HEK293 (cell line): ENCODE data around the gene DENND1A.

Source experiments
- KLF1 ChIP-seq: fragments of 450-650 bp; formaldehyde crosslinking; IDR thresholded peaks from 2 replicates; pipeline ENCODE4 v1.5.1; 2016; ENCODE audit warnings: missing biosample characterization, missing genetic modification characterization
- SCRT1 ChIP-seq: fragments of 450-650 bp; formaldehyde crosslinking; IDR thresholded peaks from 2 replicates; pipeline ENCODE4 v1.5.1; 2016; ENCODE audit warnings: missing biosample characterization, missing genetic modification characterization, borderline replicate concordance
- YY1 ChIP-seq: fragments of 450-650 bp; formaldehyde crosslinking; IDR thresholded peaks from 2 replicates; pipeline ENCODE4 v1.5.1; 2018; ENCODE audit warnings: missing biosample characterization, missing genetic modification characterization
- ZBTB17 ChIP-seq: fragments of 450-650 bp; formaldehyde crosslinking; IDR thresholded peaks from 2 replicates; pipeline ENCODE4 v1.5.1; 2016; ENCODE audit warnings: missing biosample characterization, missing genetic modification characterization
- ZNF292 ChIP-seq: fragments of 450-650 bp; formaldehyde crosslinking; IDR thresholded peaks from 2 replicates; pipeline ENCODE4 v1.5.1; 2016; ENCODE audit warnings: low read depth, missing biosample characterization, missing genetic modification characterization, borderline replicate concordance
- ZNF670 ChIP-seq: fragments of 450-650 bp; formaldehyde crosslinking; IDR thresholded peaks from 2 replicates; pipeline ENCODE4 v1.5.1; 2016; ENCODE audit warnings: missing biosample characterization, missing genetic modification characterization, low read depth

GRCh38 chr9:123807251-123807650, 122.7 kb downstream of the DENND1A start:
- TF ChIP-seq KLF1 (tag by site-specific recombination) = no peak
- TF ChIP-seq YY1 (tag by site-specific recombination) = no peak
- TF ChIP-seq ZBTB17 = no peak
- TF ChIP-seq SCRT1 (tag by site-specific recombination) = no peak
- no peak for TF ChIP-seq ZNF670 (tag by site-specific recombination)
- no peak for TF ChIP-seq ZNF292 (tag by site-specific recombination)
